ENCODE measurements around the gene PCP4.

Gene PCP4

DNA sequence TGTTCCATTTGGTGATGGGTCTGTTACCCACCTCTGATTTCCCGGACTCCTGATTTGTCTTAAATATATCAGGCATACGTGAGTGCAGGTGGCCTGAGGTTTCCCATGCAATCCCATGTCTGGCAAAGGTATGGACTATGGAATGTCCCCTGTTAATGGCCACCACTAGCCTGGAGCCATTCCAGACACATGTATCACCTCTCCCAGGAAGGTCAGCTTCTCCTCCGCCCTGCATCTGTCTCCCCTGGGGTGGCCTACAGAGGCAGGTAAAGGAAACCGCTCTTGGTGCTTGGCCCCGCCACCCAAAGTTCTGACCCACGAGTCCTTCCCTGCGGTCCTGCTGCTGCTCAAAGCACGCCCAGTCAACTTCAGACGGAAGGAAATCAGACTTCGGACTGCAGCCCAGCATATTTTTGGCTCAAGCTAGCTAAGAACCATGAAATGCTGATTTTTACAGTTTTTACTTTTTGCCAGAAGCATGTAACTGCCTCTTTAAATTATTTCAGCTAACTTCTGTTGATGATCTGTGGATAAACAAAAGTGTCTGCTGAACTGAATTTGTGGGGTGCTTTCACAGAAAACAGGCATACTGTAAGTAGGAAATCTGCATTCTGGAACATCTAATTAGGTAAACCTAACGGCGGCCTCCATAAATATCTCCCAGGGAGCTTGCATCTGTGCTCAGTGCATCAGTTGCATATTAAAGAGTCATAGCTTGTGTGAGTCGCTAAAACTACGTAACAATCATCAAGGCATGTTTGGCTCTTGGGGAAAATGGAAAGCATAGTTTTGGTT lies 105.9 kb downstream of the PCP4 start:
- DNase-seq (ENCODE audit: low read depth), result no peak

DNA sequence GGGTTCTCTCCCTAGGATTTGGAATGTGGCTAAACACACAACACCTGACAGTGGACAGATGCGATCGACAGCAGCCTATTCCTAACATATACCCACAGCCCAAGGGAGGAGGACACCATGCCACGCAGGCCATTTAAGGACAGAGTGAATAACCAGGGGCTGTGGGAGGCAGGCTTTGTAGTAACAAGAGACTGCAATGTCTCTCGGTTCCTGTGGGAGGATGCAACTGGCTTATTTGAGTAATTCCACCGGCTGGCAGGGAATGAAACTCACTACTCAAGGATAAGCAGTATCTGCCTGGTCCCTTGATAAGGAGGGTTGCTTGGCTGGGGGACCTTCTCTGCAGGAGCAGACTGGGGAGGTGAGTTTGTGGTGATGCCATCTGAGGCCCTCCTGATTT lies 109.6 kb downstream of the PCP4 start:
- DNase-seq (ENCODE audit: low read depth), result no peak
